ENCODE data around the gene RPS2.

GRCh38 chr16:1930338-1930720 lies 34.3 kb downstream of the RPS2 start:
- TF ChIP-seq CTCF (conservative IDR thresholded peaks at IDR 0.05; ENCODE audit: low read length) (no peak), EZH2phosphoT487 (IDR thresholded peaks at IDR 0.05; ENCODE audit: borderline replicate concordance) (no peak)
